GM19193 (cell line): Measurements from ENCODE around the gene LRRC8E.

Experiments used
- POLR2A ChIP-seq: IDR thresholded peaks from 4 replicates; pipeline ENCODE4 v1.6.1; 2011; ENCODE audit not compliant: insufficient read depth, insufficient read length; ENCODE audit errors: extremely low read depth

LRRC8E gene

GRCh38 chr19:7851623-7852500 is 36.4 kb upstream of the LRRC8E start:
- TF ChIP-seq POLR2A = no peak

- TF ChIP-seq POLR2A = no peak
Measured at GRCh38 chr19:7852851-7853769, 35.2 kb upstream of the LRRC8E start.

GRCh38 chr19:7853770-7854128 is 34.6 kb upstream of the LRRC8E start:
- no peak for TF ChIP-seq POLR2A

GRCh38 chr19:7855426-7856108 is 32.7 kb upstream of the LRRC8E start:
- no peak for TF ChIP-seq POLR2A

- TF ChIP-seq POLR2A = no peak
Measured at GRCh38 chr19:7856109-7856591, 32.2 kb upstream of the LRRC8E start.

GRCh38 chr19:7856679-7857663 is 31.3 kb upstream of the LRRC8E start:
- TF ChIP-seq POLR2A = no peak

- TF ChIP-seq POLR2A = no peak
Measured at GRCh38 chr19:7857727-7858108, 30.6 kb upstream of the LRRC8E start.

GRCh38 chr19:7858109-7858770 is 30.1 kb upstream of the LRRC8E start:
- TF ChIP-seq POLR2A = no peak

- TF ChIP-seq POLR2A = no peak
Measured at GRCh38 chr19:7859831-7860713, 28.2 kb upstream of the LRRC8E start.

- TF ChIP-seq POLR2A = no peak
Measured at GRCh38 chr19:7860714-7861618, 27.3 kb upstream of the LRRC8E start.

GRCh38 chr19:7861619-7862412 is 26.5 kb upstream of the LRRC8E start:
- TF ChIP-seq POLR2A = no peak
